HG02588 (cell line): ENCODE results near the gene KIF13A.
"Not testable (repeated sequence)": the region's sequence is repeated elsewhere in the genome, so short reads cannot be mapped to it uniquely, and the experiment has no call there.

ENCODE experiments used
- ATAC-seq: cut with Tn5 transposase; IDR thresholded peaks from one replicate; pipeline ENCODE4 v1.9.1; 2021; ENCODE audit warnings: mild to moderate bottlenecking, moderate library complexity; ENCODE audit not compliant: unreplicated experiment

The KIF13A gene

GRCh38 chr6:17935188-17936149, 52.0 kb downstream of the KIF13A start:
- ATAC-seq: no peak

- no peak for ATAC-seq
Measured at GRCh38 chr6:17933716-17934115, 53.7 kb downstream of the KIF13A start.

- ATAC-seq: no peak
Measured at GRCh38 chr6:17932330-17932852, 55.0 kb downstream of the KIF13A start.

DNA sequence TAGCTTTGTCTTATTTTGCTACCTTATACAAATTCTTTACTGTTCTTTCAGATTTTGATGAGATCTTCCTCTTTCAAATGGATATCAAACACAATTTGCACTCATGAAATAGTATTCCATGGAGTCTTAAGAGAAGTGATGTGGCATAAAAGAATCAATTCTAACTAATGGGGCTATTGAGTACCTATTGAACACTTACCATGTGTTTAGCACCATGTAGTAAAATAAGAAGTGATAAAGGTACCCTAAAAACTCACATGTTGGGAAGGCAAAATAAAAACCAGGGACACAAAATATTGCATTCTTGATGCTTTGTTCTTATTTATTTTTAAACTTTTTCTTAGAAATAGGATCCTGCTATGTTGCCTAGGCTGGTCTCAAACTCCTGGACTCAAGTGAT, 56.2 kb downstream of the KIF13A start:
- ATAC-seq: no peak

- ATAC-seq: no peak
Measured at GRCh38 chr6:17930321-17930993, 57.0 kb downstream of the KIF13A start.

- no peak for ATAC-seq
Measured at GRCh38 chr6:17928514-17929430, 58.7 kb downstream of the KIF13A start.

GRCh38 chr6:17927705-17928104, 59.7 kb downstream of the KIF13A start:
- no peak for ATAC-seq

GRCh38 chr6:17923401-17923863, 64.0 kb downstream of the KIF13A start:
- ATAC-seq: no peak

GRCh38 chr6:17921454-17921853, 66.0 kb downstream of the KIF13A start:
- ATAC-seq: no peak

DNA sequence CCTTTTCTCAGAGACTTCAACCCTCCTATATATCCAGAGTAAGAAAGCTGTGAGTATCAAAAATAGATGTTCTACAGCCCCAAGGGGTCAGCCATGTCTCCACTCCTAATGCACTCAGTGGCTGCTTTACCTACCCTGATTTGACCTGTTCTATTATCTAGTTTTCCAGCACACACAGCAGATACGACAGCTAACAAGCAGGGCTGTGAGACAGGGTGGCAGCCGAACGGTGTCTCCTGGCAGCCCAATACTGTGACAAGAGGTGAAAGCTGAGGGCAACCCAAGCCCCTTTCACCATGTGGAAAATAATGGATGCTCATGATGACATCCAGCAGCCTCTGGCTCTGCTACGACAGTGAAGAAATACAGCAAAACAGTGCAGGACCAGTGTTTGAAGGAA, 67.9 kb downstream of the KIF13A start:
- ATAC-seq: no peak

DNA sequence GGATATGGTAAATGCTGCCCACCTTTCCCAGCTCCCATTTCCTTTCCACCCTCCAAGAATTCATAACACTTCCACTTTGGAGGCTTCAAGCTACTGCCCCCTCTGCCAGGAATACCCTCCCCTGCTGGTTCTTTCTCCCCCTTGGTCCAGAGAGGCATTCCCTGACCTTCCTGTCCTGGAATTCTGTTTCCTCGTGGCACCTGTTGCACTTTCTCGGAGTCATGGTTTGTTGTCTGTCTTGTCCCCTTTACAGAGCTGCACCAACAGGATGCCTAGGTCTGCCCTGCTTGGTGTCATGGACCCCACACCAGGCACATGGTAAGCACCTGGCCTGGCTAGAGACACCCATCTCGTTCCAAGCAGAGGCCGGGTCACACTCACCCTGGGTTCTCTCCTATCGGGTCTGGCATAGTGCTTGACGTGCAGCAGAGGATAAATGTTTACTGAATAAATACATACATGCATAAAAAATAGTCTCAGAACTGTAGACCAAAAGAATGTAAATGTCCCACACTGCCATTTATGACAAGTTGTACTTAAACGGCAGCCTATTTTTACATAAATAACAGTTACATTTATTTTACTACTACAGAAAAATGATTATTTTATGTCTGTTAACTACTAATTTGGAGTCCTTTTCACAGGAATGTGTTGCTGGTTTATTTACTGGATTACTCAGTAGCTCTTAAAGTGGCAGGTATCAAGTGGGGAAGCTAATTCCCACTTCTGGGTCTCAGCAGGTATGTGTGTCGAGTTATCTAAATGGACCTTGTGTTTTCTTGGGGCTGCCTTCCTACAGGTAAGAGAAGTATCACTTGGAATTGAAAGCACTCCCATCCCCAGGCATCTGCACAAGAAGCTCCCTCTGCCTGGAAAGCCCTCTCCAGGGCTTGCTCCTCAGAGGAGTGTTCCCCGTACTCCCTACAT, 69.3 kb downstream of the KIF13A start:
- no peak for ATAC-seq

DNA sequence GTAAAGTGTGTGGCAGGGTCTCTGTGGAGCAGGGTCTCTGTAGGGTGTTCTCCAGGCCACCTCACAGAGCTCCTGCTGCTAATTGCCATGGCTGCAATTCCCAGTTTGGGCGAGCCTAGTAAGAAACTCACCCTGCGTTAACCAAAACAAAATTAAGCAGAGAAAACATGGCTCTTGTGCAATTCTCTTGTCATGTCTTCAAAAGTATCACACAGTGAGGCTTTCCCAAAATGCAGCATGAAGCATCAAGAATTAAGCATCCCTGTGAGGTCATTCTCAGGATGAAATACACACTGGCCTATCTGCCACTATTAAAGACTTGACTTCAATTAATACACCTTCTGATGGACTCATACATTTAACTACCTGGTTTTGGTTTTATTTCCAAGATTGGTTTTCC, 72.8 kb downstream of the KIF13A start:
- no peak for ATAC-seq

GRCh38 chr6:17912521-17912920, 74.9 kb downstream of the KIF13A start:
- ATAC-seq: no peak

DNA sequence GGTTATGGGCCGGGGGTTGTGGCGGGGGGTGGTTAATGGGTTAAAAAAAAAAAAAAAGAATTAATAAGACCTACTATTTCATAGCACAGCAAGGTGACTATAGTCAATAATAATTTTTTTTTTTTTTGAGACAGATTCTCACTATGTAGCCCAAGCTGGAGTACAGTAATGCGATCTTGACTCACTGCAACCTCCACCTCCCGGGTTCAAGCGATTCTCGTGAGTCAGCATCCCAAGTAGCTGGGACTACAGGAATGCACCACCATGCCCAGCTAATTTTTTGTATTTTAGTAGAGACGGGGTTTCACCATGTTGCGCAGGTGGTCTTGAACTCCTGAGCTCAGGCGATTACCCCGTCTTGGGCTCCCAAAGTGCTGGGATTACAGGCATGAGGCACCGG, 75.8 kb downstream of the KIF13A start:
- not testable (repeated sequence) for ATAC-seq

DNA sequence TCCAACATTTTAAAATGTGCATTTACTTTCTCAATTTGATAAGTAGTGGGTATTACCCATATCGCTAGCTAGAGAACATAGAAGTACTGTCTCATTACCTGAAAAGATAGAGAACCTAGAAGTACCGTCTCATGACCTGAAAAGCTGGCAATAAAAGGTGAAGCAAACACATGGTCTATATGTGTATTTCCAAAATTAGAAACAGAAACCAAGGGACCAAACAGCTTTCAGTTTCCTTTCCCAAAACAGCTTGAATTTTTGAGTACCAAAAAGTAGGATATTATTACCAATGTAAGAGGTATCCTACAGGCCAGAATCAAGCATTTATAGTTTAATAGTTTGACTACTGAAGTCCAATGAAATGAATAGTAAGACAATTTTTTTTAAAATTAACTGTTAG, 77.2 kb downstream of the KIF13A start:
- ATAC-seq: no peak

- no peak for ATAC-seq
Measured at GRCh38 chr6:17908831-17909230, 78.6 kb downstream of the KIF13A start.

DNA sequence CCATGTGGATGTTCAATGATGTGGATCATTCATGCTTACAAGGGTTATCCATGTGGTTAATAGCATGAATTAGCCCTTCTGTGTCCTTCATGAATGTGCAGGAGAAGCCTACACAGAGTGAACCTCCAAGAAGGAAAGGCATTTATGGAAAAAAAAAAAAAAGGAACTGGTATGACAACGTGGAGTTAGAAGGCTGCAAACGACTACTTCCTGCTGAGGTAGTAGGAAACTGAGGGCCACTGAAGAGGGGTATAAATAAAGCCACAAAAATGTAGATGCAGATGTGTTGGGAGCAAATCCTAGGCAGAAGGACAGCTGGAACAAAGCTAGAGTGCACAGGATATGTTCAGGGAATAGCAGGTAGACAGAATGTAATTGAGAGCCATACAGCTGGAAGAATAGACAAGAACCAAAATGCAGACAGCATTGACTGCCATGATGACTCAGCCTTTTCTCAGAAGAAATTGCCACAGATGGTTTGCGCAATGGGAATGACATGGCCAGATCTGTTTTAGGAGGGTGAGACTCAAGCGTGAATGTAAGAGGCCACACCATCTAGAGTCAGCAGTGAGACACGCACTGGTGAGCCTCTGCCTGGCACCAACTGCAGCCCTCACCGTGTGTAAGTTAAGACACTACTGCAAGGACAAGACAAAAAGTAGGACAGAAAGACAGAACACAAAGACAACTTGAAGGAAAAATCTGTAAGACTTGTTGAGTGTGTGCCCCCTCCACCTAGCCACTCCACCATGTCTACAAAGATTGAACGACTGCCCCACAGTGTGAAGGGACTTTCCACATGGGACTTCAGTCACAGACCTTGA, 79.8 kb downstream of the KIF13A start:
- no peak for ATAC-seq

- no peak for ATAC-seq
Measured at GRCh38 chr6:17905611-17906592, 81.5 kb downstream of the KIF13A start.
